ENCODE measurements around the gene GRAP.
"Not testable (repeated sequence)": the region's sequence is repeated elsewhere in the genome, so short reads cannot be mapped to it uniquely, and the experiment has no call there.

GRCh38 chr17:19042369-19042768 lies 4.4 kb downstream of the GRAP start:
- not testable (repeated sequence) for TF ChIP-seq SETDB1 (IDR thresholded peaks at IDR 0.05; ENCODE audit: insufficient read length, low read length); ZFP3 (tag by site-specific recombination; IDR thresholded peaks at IDR 0.05; ENCODE audit: low read depth); CTCF (tag by site-specific recombination; IDR thresholded peaks at IDR 0.05); HOXA7 (CRISPR knock-in tag; IDR thresholded peaks at IDR 0.05; ENCODE audit: borderline replicate concordance); ZNF423 (tag by site-specific recombination; IDR thresholded peaks at IDR 0.05); PATZ1 (tag by site-specific recombination; IDR thresholded peaks at IDR 0.05); ZNF133 (tag by site-specific recombination; IDR thresholded peaks at IDR 0.05); ZNF341 (tag by site-specific recombination; IDR thresholded peaks at IDR 0.05; ENCODE audit: low read depth); ZSCAN30 (tag by site-specific recombination; IDR thresholded peaks at IDR 0.05); ZIC2 (tag by site-specific recombination; IDR thresholded peaks at IDR 0.05); ZNF121 (tag by site-specific recombination; IDR thresholded peaks at IDR 0.05); ZNF146 (tag by site-specific recombination; IDR thresholded peaks at IDR 0.05); ZNF692 (tag by site-specific recombination; IDR thresholded peaks at IDR 0.05)

All from HEK293 (cell line).